GM19372 (cell line): ENCODE measurements around the gene CD52.

ENCODE experiments used
- ATAC-seq: cut with Tn5 transposase; IDR thresholded peaks from one replicate; pipeline ENCODE4 v1.9.1; 2021; ENCODE audit warnings: mild to moderate bottlenecking, low read depth, moderate library complexity; ENCODE audit not compliant: unreplicated experiment

The CD52 gene, protein sequence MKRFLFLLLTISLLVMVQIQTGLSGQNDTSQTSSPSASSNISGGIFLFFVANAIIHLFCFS

DNA sequence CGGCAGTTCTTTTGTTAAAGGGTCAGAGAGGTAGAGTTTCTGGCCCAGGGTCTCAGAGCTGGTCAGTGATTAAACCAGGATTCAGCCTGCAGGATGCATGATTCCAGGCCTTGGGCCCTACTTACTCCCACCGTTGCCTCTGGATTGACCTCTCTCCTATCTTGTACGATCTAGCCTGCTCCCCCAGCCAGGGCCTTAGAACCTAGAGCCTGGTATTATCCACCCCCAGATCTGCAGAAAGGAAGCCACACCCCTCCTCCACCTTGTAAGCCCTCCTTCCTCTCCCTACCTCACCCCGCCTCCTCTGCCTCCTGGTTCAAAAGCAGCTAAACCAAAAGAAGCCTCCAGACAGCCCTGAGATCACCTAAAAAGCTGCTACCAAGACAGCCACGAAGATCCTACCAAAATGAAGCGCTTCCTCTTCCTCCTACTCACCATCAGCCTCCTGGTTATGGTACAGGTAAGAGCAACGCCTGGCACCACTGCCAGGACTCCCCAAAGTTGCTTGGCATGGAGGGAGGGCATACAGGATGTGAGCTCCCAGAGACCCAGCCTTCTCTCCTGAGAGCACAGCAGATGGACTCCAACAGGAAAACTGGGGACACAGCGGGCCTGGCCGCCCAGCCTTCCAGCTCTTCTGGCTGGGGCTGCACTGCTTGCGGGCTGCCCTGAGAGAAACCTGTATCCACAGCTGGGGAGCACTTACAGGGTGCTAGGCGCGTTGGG is at the start of gene CD52:
Gene CD52 (plus strand): TSS at position 347 of the 726 bp plus-strand sequence. CDS start 60 bp downstream, at position 407.
- ATAC-seq, result no peak

DNA sequence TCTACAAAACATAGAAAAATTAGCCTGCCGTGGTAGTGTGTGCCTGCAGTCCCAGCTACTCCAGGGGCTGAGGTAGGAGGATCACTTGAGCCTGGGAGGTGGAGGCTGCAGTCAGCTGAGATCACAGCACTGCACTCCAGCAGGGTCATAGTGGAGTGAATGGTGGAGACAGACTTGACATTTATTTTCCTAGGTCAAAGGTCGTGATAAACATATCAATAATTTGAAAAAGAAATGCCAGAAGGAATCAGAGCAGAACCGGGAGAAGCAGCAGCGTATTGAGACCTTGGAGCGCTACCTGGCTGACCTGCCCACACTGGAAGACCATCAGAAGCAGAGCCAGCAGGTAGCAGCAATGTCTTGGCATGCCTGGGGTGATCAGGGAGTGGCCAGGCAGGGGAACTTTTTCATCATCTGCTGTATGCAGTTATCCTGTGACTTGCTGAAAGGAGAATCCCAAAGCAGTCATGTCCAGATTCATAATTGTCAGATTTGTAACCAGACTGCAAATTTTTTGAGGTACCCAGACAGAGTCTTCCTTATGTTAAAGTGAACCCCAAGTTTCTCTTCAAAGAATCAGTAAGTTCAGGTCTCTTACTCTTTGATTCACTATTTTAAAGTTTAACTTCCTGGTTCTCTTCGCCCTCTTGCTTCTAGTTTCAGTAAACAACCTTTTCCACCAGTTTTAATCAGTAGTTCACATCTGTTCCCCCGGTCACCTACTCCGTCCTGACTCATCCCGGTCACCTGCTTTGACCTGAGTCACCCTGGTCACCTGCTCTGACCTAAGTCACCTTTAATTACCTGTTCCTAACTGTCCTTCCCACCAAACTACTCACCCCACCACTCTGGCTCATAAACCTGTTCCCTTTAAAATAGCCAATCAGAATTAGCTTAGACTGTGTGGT is 49.2 kb upstream of the CD52 start:
- no peak for ATAC-seq

DNA sequence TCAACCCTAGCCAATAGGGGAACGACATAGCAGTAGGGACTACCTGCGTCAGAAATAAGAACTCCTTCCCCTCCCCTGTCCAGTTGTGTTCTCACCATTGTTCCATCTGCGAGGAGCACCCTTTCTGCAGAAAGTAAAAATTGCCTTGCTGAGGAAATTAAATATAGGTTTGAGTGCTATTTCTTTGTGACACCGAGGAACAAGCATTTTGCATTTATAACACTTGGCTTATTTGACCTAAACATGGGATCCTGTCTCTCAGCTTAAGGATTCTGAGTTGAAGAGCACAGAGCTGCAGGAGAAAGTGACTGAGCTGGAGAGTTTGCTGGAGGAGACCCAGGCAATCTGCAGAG is 48.6 kb upstream of the CD52 start:
- ATAC-seq, result no peak

DNA sequence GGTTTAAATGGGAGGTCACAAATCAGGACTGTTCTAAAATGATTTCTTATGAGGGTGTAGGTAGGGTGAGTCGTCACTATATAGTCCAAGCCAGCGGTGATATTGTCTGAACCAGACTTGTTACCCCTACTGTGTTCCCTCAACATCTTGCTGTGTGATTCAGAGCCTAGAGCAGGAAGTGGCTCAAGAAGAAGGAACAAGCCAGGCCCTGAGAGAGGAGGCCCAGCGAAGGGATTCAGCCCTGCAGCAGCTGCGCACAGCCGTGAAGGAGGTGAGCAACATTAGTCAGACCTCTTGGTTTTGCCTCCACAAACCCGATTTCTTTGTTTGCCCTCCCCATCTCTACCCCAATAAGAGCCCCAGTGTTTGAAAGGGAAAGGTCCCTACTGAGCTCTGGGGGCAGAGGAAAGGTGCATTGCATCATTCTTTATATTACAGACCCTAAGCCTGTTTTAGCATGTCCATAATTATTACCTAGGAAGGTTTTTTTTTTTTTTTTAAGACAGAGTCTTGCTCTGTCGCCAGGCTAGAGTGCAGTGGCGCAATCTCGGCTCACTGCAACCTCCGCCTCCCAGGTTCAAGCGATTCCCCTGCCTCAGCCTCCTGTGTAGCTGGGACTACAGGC is 42.8 kb upstream of the CD52 start:
- no peak for ATAC-seq

DNA sequence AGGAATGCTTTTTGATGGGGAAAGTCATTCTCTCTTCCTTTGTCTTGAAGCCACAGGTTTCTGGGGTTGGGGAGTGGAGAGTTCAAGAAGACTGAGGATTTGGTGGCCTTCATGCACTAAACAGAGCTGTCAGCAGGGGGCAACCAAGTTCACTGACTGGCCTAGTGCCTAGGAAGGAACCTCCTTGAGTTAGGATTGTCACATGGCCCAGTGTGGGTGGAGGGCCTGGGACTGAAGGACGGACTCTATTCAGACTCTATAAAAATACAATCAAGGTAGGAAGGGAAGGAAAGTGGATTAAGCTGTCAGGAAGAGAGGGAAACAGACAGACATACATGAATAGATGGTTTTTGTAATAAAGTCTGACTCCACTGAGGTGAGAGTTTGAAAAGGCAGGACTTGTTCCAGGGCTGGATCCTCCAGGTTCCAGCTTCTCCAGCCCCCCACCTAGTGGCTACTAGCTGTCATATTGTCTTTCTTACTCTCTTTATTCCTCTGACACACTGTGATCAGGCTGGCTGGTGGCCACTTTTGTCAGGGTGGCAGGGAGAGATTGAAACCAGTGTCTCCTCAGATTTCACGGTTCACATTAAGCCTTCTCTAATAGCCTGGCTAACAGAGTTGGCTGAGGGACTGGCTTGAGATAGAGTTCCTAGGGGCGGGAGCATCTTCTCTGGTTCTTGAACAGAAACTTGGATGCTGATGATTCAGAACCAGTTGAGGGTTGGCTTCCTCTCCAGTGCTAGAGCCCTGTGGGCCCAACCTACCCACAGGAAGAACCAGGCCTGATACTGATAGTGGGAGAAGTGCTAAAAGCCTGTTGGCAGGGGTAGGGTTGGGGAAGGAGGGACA is 42.0 kb upstream of the CD52 start:
- no peak for ATAC-seq

DNA sequence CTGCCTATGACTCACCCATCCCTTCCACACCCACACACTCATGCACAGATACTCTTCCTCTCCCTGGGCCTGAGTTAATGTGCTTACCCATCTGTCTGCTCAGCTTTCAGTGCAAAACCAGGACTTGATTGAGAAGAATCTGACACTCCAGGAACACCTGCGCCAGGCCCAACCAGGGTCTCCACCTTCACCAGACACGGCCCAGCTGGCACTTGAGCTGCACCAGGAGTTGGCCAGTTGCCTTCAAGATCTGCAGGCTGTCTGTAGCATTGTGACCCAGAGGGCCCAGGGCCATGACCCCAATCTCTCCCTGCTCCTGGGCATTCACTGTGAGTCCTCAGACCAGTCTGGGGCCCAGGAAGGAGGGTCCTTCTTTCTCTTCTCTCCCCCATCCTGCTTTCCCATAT is 41.3 kb upstream of the CD52 start:
- no peak for ATAC-seq

DNA sequence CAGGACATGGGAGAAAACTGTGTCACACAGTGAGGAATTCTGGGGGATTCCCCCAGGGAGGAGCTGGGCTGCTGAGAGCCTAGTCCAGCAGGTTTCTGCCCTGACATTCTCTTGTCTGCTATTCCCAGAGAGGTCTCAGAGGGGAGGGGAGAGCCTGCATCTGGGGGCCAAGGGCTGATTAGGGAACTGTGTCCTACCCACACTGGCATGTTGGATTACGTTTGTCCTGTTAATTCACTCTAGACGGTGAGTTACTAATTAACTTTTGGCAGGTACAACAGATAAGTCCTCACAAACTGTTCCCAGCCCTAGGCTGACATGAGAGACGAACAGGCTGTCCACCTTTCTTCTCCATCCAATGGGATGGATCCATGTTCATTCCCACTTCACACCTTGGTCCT is 40.5 kb upstream of the CD52 start:
- ATAC-seq, result no peak

DNA sequence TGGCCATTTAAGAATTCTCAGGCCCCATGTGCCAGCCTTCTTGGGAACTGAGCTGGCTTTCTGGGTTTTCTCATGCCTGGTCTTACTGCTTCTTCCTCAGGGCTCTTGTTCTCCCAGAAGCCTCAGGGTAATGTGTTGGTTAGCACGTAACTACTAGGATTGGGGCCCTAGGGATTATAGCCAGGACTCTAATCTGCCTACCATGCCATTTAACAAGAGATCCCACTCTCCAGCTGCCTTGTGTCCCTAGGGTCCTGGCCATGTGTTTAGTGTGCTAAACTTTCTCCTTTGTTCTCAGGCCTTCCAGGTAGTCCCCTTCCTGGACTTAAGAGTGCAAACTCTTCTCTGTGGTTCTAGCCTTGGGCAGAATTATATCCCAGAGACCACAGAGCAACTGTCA is 40.0 kb upstream of the CD52 start:
- no peak for ATAC-seq

DNA sequence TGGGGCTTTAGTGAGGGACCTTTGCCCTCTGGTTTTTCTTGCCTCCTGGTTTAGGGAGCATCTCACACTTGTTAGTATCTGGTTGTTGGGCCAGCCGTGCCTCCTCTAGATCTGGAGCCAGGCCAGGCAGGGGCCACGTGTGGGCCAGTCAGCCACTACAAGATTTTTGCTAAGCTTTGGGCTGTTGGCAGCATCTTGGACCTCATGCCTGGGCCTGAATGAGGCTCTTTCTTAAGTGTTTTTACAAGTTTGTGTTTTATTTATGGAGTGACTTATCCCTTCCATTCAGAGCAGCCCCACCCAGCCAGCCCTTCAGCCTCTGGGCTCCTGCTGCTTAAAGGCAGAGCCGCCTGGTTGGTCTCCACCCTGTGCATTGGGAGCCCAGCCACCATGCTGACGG is 39.5 kb upstream of the CD52 start:
- ATAC-seq, result no peak

DNA sequence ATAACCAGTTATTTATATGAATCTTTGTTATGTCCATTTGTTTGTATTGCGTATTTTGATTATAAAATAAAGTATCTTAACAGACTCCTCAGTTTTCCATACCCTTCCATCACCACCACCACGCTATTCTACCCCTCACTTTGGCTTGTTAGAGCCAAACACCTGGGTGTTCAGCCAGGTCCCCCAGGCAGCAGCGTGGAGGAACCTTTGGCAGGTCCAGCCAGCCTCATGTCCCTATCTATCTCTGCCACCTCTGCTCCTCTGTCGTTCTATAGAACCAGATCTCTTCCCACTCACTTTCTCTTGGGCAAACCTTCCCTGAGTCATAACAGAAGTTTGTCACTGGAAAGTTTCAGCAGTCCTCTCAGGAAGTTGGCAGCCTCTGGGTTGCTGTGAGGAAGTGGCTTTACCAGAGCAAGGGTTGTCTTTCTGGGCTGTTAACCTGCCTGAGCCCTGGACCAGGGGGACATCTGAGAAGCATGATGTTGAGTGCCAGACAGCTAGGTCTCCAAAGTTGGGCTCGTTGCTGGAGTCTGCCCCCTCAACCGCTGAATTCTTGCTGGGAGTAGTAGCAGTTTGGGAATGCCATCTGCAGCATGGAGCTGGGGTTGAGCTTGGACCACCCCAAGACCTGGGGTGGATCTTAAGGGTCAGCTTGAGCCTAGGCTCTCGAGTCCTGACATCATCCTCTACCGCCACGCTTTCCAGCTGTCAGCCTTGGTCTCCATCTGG is 38.9 kb upstream of the CD52 start:
- ATAC-seq, result no peak

DNA sequence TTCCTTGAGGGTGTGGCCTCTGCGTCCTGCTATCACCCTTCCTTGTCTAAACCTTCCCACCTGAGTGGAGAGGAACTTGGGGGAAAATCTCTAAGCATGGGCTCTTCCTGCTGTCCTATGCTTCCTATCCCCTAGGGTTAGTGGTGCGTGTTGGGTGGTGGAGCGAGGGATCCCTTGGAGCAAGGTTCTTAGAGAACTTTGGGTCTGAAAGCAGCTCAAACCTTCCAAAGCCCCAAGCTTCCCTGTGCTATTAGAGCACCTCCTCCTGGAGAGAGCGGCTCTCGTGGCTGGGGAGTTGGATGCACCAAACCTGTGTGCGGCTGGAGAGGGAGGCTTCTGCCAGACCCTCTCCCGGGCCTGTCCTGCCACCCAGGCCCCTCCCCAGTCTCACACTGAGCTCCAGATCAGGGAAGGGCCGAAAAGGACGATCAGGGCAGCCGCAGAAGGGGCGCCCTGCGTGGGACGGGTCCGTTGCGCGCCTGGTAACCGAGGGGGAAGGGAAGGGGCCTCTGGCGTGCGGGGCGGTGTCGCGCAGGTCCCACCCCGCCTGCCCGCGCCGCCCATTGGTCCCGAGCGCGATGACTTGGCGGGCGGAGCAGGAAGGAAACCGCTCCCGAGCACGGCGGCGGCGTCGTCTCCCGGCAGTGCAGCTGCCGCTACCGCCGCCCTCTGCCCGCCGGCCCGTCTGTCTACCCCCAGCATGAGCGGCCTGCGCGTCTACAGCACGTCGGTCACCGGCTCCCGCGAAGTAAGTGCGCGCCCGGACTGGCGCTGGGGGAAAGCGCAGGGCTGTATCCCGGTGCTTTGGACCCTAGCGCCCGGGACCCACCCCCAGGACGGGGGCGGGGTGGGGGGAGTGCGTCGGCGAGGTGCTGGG is 38.1 kb upstream of the CD52 start, which contains the start of gene SH3BGRL3:
Gene SH3BGRL3 (plus strand): TSS at position 631 of the 877 bp plus-strand sequence. CDS start 70 bp downstream, at position 701.
- peak; percentile 57 for ATAC-seq

DNA sequence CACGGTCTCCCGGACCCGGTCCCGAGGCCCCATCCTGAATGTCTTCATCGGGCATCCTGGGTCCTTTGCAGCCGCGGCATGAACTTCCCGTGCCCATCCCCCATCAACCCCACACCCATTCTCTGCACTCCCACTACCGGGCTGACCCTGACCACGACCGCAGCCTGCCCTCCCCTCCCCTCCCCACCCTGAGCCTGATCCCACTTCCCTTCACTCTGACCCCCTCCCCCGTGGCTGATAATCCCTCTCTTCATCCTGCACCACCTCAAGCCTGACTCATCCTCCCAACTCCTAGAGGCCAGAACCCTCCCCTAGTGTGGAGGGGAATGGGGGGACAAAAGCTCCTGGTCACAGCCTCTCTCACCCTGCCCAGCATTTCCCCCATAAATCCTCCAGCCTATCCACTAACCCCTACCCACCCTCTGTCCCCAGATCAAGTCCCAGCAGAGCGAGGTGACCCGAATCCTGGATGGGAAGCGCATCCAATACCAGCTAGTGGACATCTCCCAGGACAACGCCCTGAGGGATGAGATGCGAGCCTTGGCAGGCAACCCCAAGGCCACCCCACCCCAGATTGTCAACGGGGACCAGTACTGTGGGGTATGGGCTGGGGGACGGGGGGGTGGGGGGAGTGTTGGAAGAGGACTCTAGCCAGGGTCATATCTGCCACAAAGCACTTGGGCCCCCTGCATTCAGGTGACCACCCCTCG is 37.3 kb upstream of the CD52 start:
- no peak for ATAC-seq

DNA sequence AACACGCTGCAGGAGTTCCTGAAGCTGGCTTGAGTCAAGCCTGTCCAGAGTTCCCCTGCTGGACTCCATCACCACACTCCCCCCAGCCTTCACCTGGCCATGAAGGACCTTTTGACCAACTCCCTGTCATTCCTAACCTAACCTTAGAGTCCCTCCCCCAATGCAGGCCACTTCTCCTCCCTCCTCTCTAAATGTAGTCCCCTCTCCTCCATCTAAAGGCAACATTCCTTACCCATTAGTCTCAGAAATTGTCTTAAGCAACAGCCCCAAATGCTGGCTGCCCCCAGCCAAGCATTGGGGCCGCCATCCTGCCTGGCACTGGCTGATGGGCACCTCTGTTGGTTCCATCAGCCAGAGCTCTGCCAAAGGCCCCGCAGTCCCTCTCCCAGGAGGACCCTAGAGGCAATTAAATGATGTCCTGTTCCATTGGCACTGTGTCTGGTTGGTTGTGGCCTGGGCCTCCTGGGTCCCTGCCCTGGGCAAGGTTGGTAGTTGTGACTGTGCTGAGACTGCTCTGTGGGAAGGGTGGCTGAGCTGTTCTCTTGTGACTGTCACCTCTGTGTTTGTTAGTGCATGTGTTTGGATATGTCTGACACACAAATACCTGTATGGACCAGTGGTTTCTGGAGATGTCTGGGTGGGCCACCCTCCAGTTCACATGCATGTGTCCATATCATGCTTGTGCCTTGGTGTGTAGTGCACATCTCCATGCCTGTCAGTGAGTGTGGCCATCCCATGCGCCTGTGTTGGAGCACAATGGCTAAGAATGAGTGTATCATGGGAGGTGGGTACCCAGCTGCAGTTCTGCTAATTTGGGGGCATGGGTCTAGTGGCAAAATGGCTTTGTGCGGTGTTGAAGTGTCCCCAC is 36.4 kb upstream of the CD52 start:
- no peak for ATAC-seq

DNA sequence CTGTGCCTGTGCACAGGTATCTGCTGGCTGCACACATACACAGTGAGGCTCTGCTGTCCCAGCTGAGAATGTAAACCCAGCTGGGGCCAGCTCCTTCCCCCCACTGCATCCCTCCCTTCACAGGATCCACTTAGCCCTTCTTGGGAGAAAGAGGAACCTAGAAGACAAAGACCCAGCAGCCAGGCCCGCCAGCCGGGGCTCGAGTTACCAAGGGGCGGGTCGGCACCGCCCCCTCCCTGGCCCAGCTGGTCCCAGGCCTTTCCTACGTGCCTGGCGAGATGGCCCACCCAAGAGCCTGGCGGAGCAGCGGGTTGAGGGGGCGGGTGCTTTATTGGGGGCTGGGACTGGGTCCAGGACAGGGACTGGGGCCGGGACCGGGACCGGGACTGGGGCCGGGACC is 35.8 kb upstream of the CD52 start:
- ATAC-seq, result no peak

DNA sequence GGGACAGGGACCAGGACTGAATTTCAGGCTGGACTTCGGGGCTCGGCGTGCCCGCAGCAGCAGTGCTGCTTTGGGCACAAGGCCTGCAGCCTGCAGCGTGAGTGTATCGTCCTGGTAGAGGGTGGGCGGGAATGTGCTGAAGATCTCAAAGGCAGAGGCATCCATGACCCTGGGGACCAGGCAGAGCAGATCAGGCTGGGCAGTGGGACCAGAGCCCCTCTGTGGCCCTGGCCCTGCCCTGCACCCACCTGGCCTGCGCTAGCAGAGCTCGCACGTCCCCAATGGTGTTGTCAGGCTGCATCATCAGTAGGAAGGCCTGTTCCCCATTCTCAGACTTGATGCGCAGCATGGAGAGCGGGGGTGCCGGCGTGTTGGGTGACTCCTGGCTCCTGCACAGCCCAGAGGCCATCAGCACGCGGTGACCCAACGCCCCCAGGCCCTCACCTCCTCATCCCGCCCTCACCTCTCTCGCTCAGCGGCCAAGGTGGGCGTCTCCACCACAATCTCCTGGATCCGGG is 35.3 kb upstream of the CD52 start:
- ATAC-seq, result no peak

DNA sequence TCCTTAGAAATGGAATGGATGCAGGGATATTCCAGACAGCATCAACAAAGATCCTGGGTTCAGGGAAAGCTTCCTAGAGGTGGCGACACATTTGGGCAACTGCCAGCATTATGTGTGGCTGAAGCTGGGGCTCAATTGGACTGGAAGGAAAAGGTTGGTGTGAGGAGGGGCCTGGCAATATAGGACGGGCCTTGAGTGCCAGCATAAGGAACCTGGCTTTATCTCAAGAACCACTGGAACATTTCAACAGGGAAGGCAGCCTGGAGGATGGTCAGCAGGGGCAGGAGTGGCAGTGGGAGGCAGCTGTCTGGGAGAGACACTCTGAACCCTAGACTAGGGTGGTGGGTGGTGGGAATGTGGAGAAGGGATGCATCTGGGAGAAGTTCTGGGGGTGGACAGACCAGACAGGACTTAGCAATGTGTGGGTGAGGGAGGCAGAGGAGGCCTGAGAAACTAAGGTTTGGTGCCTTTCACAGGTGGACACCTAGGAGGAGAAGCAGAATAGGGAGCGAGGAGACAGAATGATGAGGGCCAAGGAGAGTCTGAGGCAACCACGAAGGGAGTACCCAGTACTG is 34.4 kb upstream of the CD52 start:
- ATAC-seq, result no peak
